HAP-1 (cell line): ENCODE measurements around the gene CMIP.

Experiments
- DNase-seq, 2 experiments: peaks; one replicate each; pipeline ENCODE4 v3.0.0-alpha.2; 2016 to 2020; ENCODE audit warnings: low spot score in 2 of 2
- H3K27me3 ChIP-seq: fragments of 250-450 bp; sonication (Bioruptor Pico); 2 replicates; pipeline ENCODE4 v1.5.1; 2020; ENCODE audit warnings: low read depth, mild to moderate bottlenecking, moderate library complexity
- H3K36me3 ChIP-seq: fragments of 250-450 bp; sonication (Bioruptor Pico); replicated peaks from 2 replicates; pipeline ENCODE4 v1.5.1; 2020; ENCODE audit warnings: mild to moderate bottlenecking
- H3K4me1 ChIP-seq: fragments of 250-450 bp; sonication (Bioruptor Pico); 2 replicates; pipeline ENCODE4 v1.5.1; 2020; ENCODE audit warnings: mild to moderate bottlenecking
- H3K4me3 ChIP-seq: fragments of 250-450 bp; sonication (Bioruptor Pico); 2 replicates; pipeline ENCODE4 v1.5.1; 2020; ENCODE audit warnings: mild to moderate bottlenecking, moderate library complexity
- H3K9me3 ChIP-seq: fragments of 250-450 bp; sonication (Bioruptor Pico); 2 replicates; pipeline ENCODE4 v1.5.1; 2020; ENCODE audit warnings: mild to moderate bottlenecking, moderate library complexity
- in situ Hi-C: fragments of 300-500 bp; cut with MboI; formaldehyde crosslinking; loops from 3 replicates; pipeline ENCODE4 v1.14.3; 2020; ENCODE audit warnings: low sequenced_read_pairs, inconsistent platforms, mixed read lengths

CMIP gene

GRCh38 chr16:81723098-81723723, 278.6 kb downstream of the CMIP start:
- no peaks in the 10 kb centered on the region for H3K9me3 ChIP-seq
- DNase-seq = peak; percentile 68 to 80
- H3K36me3 ChIP-seq = no peaks in the 10 kb centered on the region
- in situ Hi-C loops = no loop called here
- H3K4me1 ChIP-seq = peaks cover 2% of the 10 kb centered on the region
- H3K27me3 ChIP-seq = no peaks in the 10 kb centered on the region
- no peak overlapping the region for H3K4me3 ChIP-seq

- no peak overlapping the region for H3K4me3 ChIP-seq
- in situ Hi-C loops = loop anchor here (5.0 to 25.0 kb wide), 3 partner anchors 326 to 691 kb away; partner anchors contain the start of gene ATMIN
- H3K27me3 ChIP-seq = no peaks in the 10 kb centered on the region
Measured at GRCh38 chr16:81728435-81728834, 283.8 kb downstream of the CMIP start.

GRCh38 chr16:81729451-81729850, 284.8 kb downstream of the CMIP start:
- peaks cover 11% of the 10 kb centered on the region for H3K4me1 ChIP-seq
- H3K27me3 ChIP-seq = no peaks in the 10 kb centered on the region
- DNase-seq = no peak
- no peaks in the 10 kb centered on the region for H3K36me3 ChIP-seq
- in situ Hi-C loops = loop anchor here (5.0 to 25.0 kb wide), 3 partner anchors 327 to 692 kb away; partner anchors contain the start of gene ATMIN
- no peak overlapping the region for H3K4me3 ChIP-seq
- no peaks in the 10 kb centered on the region for H3K9me3 ChIP-seq

More at GRCh38 chr16:81728435-81728834, 283.8 kb downstream of the CMIP start:
- DNase-seq = no peak
- Histone ChIP-seq H3K9me3 (no peaks in the 10 kb centered on the region), H3K4me1 (peaks cover 11% of the 10 kb centered on the region), H3K36me3 (no peaks in the 10 kb centered on the region)

- DNase-seq = peak; percentile 61 to 94
- in situ Hi-C loops = loop anchor here (25.0 kb wide), 1 partner anchor 693 kb away; the partner anchor contains the start of gene ATMIN
- no peaks in the 10 kb centered on the region for H3K36me3 ChIP-seq
- no peaks in the 10 kb centered on the region for H3K27me3 ChIP-seq
- peaks cover 11% of the 10 kb centered on the region for H3K4me1 ChIP-seq
- H3K4me3 ChIP-seq = no peak overlapping the region
- no peaks in the 10 kb centered on the region for H3K9me3 ChIP-seq
Measured at GRCh38 chr16:81730090-81731051, 285.8 kb downstream of the CMIP start.

GRCh38 chr16:81731649-81732048, 287.0 kb downstream of the CMIP start:
- H3K9me3 ChIP-seq = no peaks in the 10 kb centered on the region
- H3K27me3 ChIP-seq = no peaks in the 10 kb centered on the region
- H3K4me3 ChIP-seq = no peak overlapping the region
- no peaks in the 10 kb centered on the region for H3K36me3 ChIP-seq
- in situ Hi-C loops = loop anchor here (25.0 kb wide), 1 partner anchor 694 kb away; the partner anchor contains the start of gene ATMIN
- peaks cover 11% of the 10 kb centered on the region for H3K4me1 ChIP-seq
- no peak for DNase-seq

- Histone ChIP-seq H3K27me3 (no peaks in the 10 kb centered on the region), H3K9me3 (no peaks in the 10 kb centered on the region), H3K4me3 (no peak overlapping the region), H3K4me1 (peaks cover 10% of the 10 kb centered on the region), H3K36me3 (no peaks in the 10 kb centered on the region)
- no peak for DNase-seq
- in situ Hi-C loops = loop anchor here (25.0 kb wide), 1 partner anchor 695 kb away; the partner anchor contains the start of gene ATMIN
Measured at GRCh38 chr16:81732699-81733098, 288.1 kb downstream of the CMIP start.

GRCh38 chr16:81733295-81733694, 288.7 kb downstream of the CMIP start:
- in situ Hi-C loops = loop anchor here (25.0 kb wide), 1 partner anchor 696 kb away; the partner anchor contains the start of gene ATMIN

GRCh38 chr16:81734632-81735434, 290.2 kb downstream of the CMIP start:
- Histone ChIP-seq H3K9me3 (no peaks in the 10 kb centered on the region), H3K4me3 (no peak overlapping the region), H3K27me3 (no peaks in the 10 kb centered on the region), H3K4me1 (peaks cover 12% of the 10 kb centered on the region), H3K36me3 (no peaks in the 10 kb centered on the region)
- in situ Hi-C loops = loop anchor here (25.0 kb wide), 1 partner anchor 698 kb away; the partner anchor contains the start of gene ATMIN
- no peak for DNase-seq

More at GRCh38 chr16:81733295-81733694, 288.7 kb downstream of the CMIP start:
- no peaks in the 10 kb centered on the region for H3K36me3 ChIP-seq
- DNase-seq = no peak
- no peak overlapping the region for H3K4me3 ChIP-seq
- no peaks in the 10 kb centered on the region for H3K9me3 ChIP-seq
- H3K4me1 ChIP-seq = peaks cover 11% of the 10 kb centered on the region
- H3K27me3 ChIP-seq = no peaks in the 10 kb centered on the region

- Histone ChIP-seq H3K9me3 (no peaks in the 10 kb centered on the region), H3K36me3 (no peaks in the 10 kb centered on the region), H3K4me1 (peaks cover 3% of the 10 kb centered on the region), H3K4me3 (peak overlapping the region; percentile 0; the same call in 1 of the 2 replicates), H3K27me3 (no peaks in the 10 kb centered on the region)
- in situ Hi-C loops = loop anchor here (25.0 kb wide), 1 partner anchor 701 kb away; the partner anchor contains the start of gene ATMIN
- peak; percentile 89 to 95 for DNase-seq
Measured at GRCh38 chr16:81737885-81738536, 293.4 kb downstream of the CMIP start.

GRCh38 chr16:81738783-81739496, 294.3 kb downstream of the CMIP start:
- Histone ChIP-seq H3K4me3 (no peak overlapping the region), H3K4me1 (peaks cover 3% of the 10 kb centered on the region), H3K27me3 (no peaks in the 10 kb centered on the region), H3K9me3 (no peaks in the 10 kb centered on the region), H3K36me3 (no peaks in the 10 kb centered on the region)
- DNase-seq = no peak
- in situ Hi-C loops = loop anchor here (25.0 kb wide), 1 partner anchor 702 kb away; the partner anchor contains the start of gene ATMIN

GRCh38 chr16:81739503-81739902, 294.9 kb downstream of the CMIP start:
- Histone ChIP-seq H3K4me1 (peaks cover 3% of the 10 kb centered on the region), H3K4me3 (no peak overlapping the region), H3K27me3 (no peaks in the 10 kb centered on the region), H3K9me3 (no peaks in the 10 kb centered on the region), H3K36me3 (no peaks in the 10 kb centered on the region)
- in situ Hi-C loops = loop anchor here (25.0 kb wide), 1 partner anchor 702 kb away; the partner anchor contains the start of gene ATMIN
- no peak for DNase-seq

GRCh38 chr16:81740169-81740568, 295.6 kb downstream of the CMIP start:
- in situ Hi-C loops = loop anchor here (25.0 kb wide), 1 partner anchor 703 kb away; the partner anchor contains the start of gene ATMIN
- H3K4me3 ChIP-seq = no peak overlapping the region

More at GRCh38 chr16:81740169-81740568, 295.6 kb downstream of the CMIP start:
- Histone ChIP-seq H3K9me3 (no peaks in the 10 kb centered on the region), H3K27me3 (no peaks in the 10 kb centered on the region), H3K4me1 (peaks cover 3% of the 10 kb centered on the region), H3K36me3 (no peaks in the 10 kb centered on the region)
- DNase-seq = no peak
